Measurements from ENCODE around the gene TTC7B.

Gene TTC7B

GRCh38 chr14:90810806-90811205 lies 5.4 kb downstream of the TTC7B start:
- no peak for TF ChIP-seq CTCF (IDR thresholded peaks at IDR 0.05; ENCODE audit: borderline replicate concordance, insufficient read depth, low read depth, low read length)
- no peak overlapping the region for H3K4me3 ChIP-seq (ENCODE audit: low read depth, low read length)

DNA sequence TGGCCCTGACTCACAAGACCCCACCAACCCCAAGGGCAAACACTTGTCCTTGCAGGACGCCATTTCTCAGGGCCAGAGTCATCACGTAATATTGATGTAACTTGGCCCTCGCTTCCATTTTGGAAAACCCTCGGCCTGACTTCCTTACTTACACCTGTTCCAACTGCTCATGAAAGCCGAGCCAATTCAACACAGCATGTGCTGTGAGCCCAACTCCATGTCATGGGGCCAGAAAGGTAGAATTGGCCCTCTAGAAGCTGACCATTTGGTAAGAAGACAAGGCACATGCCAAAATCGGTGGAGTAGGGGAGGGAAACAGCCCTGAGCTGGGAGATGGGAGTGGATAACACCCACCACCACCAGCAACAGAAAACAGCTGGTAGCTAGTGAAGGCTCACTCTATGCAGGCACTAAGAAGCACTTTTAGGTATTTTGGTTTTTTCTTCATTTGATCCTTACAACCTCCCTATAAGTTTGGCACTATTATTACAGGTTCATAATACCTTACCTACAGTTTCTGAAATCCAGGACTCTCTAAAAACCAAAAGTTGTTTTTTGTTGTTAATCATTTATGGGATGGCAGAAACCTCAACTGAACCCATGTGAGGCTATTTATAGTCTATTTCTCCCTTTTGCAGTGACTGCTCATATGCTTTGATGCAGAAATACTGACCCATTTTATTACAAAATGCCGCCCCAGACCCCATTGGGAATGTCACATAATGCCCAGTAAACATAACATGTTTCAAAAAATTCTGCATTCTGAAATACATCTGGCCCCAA lies 6.5 kb downstream of the TTC7B start:
- TF ChIP-seq CTCF (IDR thresholded peaks at IDR 0.05; ENCODE audit: borderline replicate concordance, insufficient read depth, low read depth, low read length), result no peak
- no peak overlapping the region for H3K4me3 ChIP-seq (ENCODE audit: low read depth, low read length)

DNA sequence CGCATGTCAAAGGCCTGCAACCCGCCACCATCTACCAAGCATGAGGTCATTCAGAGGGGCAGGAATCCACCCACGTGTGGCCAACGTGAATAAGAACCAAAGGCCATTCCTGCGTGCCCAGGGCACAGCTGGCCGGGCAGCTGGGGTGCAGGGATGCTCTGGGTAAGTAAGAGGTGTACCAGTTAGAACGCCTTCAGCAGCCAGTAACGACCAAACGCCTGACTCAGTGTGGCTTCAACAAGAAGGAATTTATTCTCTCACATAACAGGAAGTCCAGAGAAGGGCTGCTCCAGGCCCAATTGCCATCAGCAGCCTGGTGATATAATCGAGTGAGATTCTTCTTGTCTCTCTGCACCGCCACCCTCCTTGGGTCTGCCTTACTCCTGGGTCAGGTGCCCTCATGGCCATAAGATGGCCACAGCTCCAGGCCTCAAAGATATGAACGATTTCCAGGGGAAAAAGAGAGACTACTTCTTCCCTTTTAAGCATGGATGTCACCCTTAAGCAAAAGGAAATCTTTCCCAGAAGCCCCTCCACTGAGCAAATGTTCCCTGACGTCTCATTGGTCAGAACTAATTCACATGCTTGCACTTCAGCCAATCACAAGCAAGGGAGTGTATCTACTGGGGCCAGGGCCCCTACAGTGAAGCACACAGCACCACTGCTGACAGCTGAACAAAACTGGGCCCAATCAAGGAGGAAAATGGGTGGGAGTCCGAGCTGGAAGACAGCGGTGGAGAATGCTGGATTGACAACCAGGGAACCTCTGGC lies 7.3 kb downstream of the TTC7B start:
- no peak for TF ChIP-seq CTCF (IDR thresholded peaks at IDR 0.05; ENCODE audit: borderline replicate concordance, insufficient read depth, low read depth, low read length)
- H3K4me3 ChIP-seq (ENCODE audit: low read depth, low read length), result no peak overlapping the region

GRCh38 chr14:90807060-90807459 lies 9.2 kb downstream of the TTC7B start:
- H3K4me3 ChIP-seq (ENCODE audit: low read depth, low read length), result no peak overlapping the region
- no peak for TF ChIP-seq CTCF (IDR thresholded peaks at IDR 0.05; ENCODE audit: borderline replicate concordance, insufficient read depth, low read depth, low read length)

- no peak for TF ChIP-seq CTCF (IDR thresholded peaks at IDR 0.05; ENCODE audit: borderline replicate concordance, insufficient read depth, low read depth, low read length)
- H3K4me3 ChIP-seq (ENCODE audit: low read depth, low read length), result no peak overlapping the region
These were observed 10.3 kb downstream of the TTC7B start for GRCh38 chr14:90805662-90806540.

DNA sequence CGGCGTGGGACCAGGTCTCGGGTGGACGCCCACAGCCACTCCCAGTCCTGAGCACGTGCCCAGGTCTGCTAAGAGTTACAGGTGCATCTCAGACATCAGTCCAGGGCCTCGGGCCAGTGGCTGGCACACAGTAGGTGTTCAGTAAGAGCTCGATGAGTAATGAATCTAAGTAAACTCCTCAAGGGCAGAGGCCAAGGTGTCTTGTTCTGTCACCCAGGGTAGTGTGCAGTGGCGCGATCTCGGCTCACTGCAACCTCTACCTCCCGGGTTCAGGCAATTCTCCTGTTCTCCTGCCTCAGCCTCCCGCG lies 11.2 kb downstream of the TTC7B start:
- no peak overlapping the region for H3K4me3 ChIP-seq (ENCODE audit: low read depth, low read length)
- TF ChIP-seq CTCF (IDR thresholded peaks at IDR 0.05; ENCODE audit: borderline replicate concordance, insufficient read depth, low read depth, low read length), result no peak
